K562 (cell line): ENCODE measurements around the gene GALNT7. TPM values are rescaled to one million over a fixed set of nuclear protein-coding genes. Genes with fewer than 3 reads are reported as not detected.

Source experiments
- BHLHE40 ChIP-seq: IDR thresholded peaks from 2 replicates; pipeline ENCODE4 v1.6.1; 2011; ENCODE audit warnings: low read length, improper control_type of control experiment
- ETS2 ChIP-seq: IDR thresholded peaks from 2 replicates; pipeline ENCODE4 v1.6.1; 2016; ENCODE audit warnings: borderline replicate concordance, missing genetic modification characterization, mild to moderate bottlenecking, moderate library complexity, missing compliant biosample characterization; ENCODE audit not compliant: poor library complexity, severe bottlenecking
- FOXA3 ChIP-seq, 2 experiments: fragments of 450-650 bp in 1 of 2; sonication (generic) in 1 of 2; formaldehyde crosslinking; IDR thresholded peaks in 1 of 2; conservative IDR thresholded peaks in 1 of 2; 2 replicates each; pipeline versions ENCODE4 v1.4.0 to v1.8.0; 2020 to 2022; ENCODE audit warnings: mild to moderate bottlenecking in 2 of 2, missing genetic modification reagents in 1 of 2
- HSF4 ChIP-seq: fragments of 250-450 bp; sonication (Bioruptor Pico); IDR thresholded peaks from 2 replicates; pipeline ENCODE4 v2.1.2; 2022; ENCODE audit warnings: mild to moderate bottlenecking, moderate library complexity, borderline replicate concordance
- MIER1 ChIP-seq: fragments of 450-650 bp; IDR thresholded peaks from 2 replicates; pipeline ENCODE4 v1.6.1; 2016; ENCODE audit warnings: antibody characterized with exemption, mild to moderate bottlenecking, low read depth
- NUFIP1 ChIP-seq: fragments of 450-650 bp; IDR thresholded peaks from 2 replicates; pipeline ENCODE4 v1.6.1; 2018; ENCODE audit not compliant: partially characterized antibody
- PPARD ChIP-seq: fragments of 250-450 bp; sonication (Bioruptor Pico); IDR thresholded peaks from 2 replicates; pipeline ENCODE4 v1.8.0; 2022; ENCODE audit warnings: inconsistent platforms, mild to moderate bottlenecking, moderate library complexity
- ZNF384 ChIP-seq: IDR thresholded peaks from 2 replicates; pipeline ENCODE4 v1.6.1; 2012; ENCODE audit warnings: low read depth, low read length, improper control_type of control experiment
- ZNF445 ChIP-seq: fragments of 250-450 bp; sonication (Bioruptor Pico); IDR thresholded peaks from 2 replicates; pipeline ENCODE4 v1.4.0; 2020; ENCODE audit warnings: low read depth, mild to moderate bottlenecking, moderate library complexity
- ZNF764 ChIP-seq: fragments of 250-450 bp; sonication (Bioruptor Pico); IDR thresholded peaks from 2 replicates; pipeline ENCODE4 v1.4.0; 2020; ENCODE audit warnings: low read depth, mild to moderate bottlenecking, moderate library complexity
- polyA plus RNA-seq, 8 experiments: library from polyadenylated mRNA; depleted of rRNA in 4 of 8; stranded (reverse) in 5 of 8; unstranded in 3 of 8; fragments of >200 nt; fragmentation: Nextera tagmentation in 2 of 8; fragmentation: Illumina TruSeq in 1 of 8; extraction: Ambion mirVana in 2 of 8; extraction: Trizol in 1 of 8; gene quantifications; 2 replicates each; pipeline versions ENCODE4 v1.2.1 to v1.2.3, GENCODE V29; 2011 to 2014; ENCODE audit warnings: inconsistent platforms in 1 of 8, missing spikeins in 1 of 8
- total RNA-seq, 7 experiments: library from RNA; depleted of rRNA in 6 of 7; stranded (reverse); fragments of >200 nt in 6 of 7; fragmentation: Illumina TruSeq in 2 of 7; extraction: Trizol in 2 of 7; gene quantifications; 2 replicates each; pipeline versions ENCODE4 v1.2.1 to v1.2.3, GENCODE V29; 2011 to 2021; ENCODE audit warnings: low replicate concordance in 1 of 7
- TF ChIP-seq, protein P1 (sequence below), 3 experiments: IDR thresholded peaks in 2 of 3; conservative IDR thresholded peaks in 1 of 3; 2 replicates each; pipeline ENCODE4 v1.5.1; 2011 to 2012; ENCODE audit warnings: low read length in 3 of 3, mild to moderate bottlenecking in 3 of 3, control low read depth in 2 of 3, improper control_type of control experiment in 1 of 3, inconsistent platforms in 1 of 3, low read depth in 1 of 3, mixed read lengths in 1 of 3, moderate library complexity in 1 of 3; ENCODE audit not compliant: insufficient read depth in 2 of 3
- TF ChIP-seq, protein P2 (sequence below): fragments of 450-650 bp; IDR thresholded peaks from 2 replicates; pipeline ENCODE4 v1.6.1; 2014; ENCODE audit warnings: low read depth, mild to moderate bottlenecking, moderate library complexity, borderline replicate concordance
- TF ChIP-seq, protein P3 (sequence below): fragments of 450-650 bp; IDR thresholded peaks from 2 replicates; pipeline ENCODE4 v1.6.1; 2016; ENCODE audit warnings: missing biosample characterization, missing genetic modification characterization
- TF ChIP-seq, protein P4 (sequence below): fragments of 450-650 bp; formaldehyde crosslinking; IDR thresholded peaks from 2 replicates; pipeline ENCODE4 v1.4.0; 2022; ENCODE audit warnings: missing genetic modification characterization
- TF ChIP-seq, protein P5 (sequence below), 2 experiments: IDR thresholded peaks; 2 replicates each; pipeline ENCODE4 v1.6.1; 2012; ENCODE audit warnings: improper control_type of control experiment in 2 of 2, low read depth in 2 of 2, low read length in 2 of 2, borderline replicate concordance in 1 of 2

The GALNT7 gene
- total and polyA plus RNA-seq, 9 of the 15 experiments (the other 6 are each of a cell fraction or from before 2014, with no cell fraction given): 16.7 to 38.7 (median 31.1) TPM

DNA sequence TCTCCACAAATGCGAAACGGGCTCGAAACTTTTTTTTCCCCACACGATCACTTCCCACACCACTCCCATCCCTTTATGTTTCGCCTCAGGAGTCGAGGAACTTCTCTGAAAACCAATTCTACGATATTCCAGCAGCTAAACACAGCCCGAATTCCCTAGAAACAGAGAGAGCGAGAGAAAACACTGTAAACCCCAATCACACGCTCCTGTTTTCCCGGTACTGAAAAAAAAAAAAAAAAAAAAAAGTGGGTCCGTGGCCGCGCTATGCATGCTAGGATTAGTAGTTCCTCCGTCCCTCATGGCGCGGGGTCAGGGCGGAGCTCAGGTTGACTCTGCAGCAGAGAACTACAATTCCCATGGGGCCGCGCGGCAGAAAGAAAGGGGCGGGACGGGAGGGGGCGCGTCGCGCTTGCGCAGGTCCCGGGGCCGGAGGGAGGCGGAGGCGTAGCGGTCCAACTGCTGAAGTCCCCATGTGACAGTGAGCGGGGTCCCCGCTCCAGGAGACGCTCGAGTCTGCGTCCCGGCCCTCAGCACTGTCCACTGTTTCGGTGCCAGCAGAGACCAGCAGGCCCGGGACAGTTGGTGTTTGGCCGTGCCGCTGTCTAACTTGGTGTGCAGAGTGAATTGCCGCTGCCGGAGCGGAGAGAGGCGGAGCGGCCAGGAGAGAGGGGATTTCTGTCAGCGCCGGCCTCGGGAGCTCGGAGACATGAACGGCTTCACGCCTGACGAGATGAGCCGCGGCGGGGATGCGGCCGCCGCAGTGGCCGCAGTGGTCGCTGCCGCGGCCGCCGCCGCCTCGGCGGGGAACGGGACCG is 202.1 kb downstream of the GALNT7 start, which contains the start of gene SAP30 (continued):
- no peak for TF ChIP-seq FOXA3 (CRISPR knock-in tag; conservative IDR thresholded peaks at IDR 0.05 in 1 of 2, IDR thresholded peaks at IDR 0.05 in 1 of 2)
- peak; percentile 39; the same call in 1 of the 2 replicates for TF ChIP-seq MIER1
- TF ChIP-seq PPARD (CRISPR knock-in tag): no peak
- TF ChIP-seq NUFIP1: no peak
- no peak for TF ChIP-seq HSF4 (CRISPR knock-in tag)
- TF ChIP-seq, protein P1, sequence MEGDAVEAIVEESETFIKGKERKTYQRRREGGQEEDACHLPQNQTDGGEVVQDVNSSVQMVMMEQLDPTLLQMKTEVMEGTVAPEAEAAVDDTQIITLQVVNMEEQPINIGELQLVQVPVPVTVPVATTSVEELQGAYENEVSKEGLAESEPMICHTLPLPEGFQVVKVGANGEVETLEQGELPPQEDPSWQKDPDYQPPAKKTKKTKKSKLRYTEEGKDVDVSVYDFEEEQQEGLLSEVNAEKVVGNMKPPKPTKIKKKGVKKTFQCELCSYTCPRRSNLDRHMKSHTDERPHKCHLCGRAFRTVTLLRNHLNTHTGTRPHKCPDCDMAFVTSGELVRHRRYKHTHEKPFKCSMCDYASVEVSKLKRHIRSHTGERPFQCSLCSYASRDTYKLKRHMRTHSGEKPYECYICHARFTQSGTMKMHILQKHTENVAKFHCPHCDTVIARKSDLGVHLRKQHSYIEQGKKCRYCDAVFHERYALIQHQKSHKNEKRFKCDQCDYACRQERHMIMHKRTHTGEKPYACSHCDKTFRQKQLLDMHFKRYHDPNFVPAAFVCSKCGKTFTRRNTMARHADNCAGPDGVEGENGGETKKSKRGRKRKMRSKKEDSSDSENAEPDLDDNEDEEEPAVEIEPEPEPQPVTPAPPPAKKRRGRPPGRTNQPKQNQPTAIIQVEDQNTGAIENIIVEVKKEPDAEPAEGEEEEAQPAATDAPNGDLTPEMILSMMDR (IDR thresholded peaks at IDR 0.05 in 2 of 3, conservative IDR thresholded peaks at IDR 0.05 in 1 of 3; ENCODE audit: insufficient read depth in 2 of 3, low read depth in 1 of 3, low read length in 3 of 3): no peak
- no peak for TF ChIP-seq ETS2 (tag)
- no peak for TF ChIP-seq ZNF764 (CRISPR knock-in tag)
- TF ChIP-seq, protein P2, sequence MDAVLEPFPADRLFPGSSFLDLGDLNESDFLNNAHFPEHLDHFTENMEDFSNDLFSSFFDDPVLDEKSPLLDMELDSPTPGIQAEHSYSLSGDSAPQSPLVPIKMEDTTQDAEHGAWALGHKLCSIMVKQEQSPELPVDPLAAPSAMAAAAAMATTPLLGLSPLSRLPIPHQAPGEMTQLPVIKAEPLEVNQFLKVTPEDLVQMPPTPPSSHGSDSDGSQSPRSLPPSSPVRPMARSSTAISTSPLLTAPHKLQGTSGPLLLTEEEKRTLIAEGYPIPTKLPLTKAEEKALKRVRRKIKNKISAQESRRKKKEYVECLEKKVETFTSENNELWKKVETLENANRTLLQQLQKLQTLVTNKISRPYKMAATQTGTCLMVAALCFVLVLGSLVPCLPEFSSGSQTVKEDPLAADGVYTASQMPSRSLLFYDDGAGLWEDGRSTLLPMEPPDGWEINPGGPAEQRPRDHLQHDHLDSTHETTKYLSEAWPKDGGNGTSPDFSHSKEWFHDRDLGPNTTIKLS: peak; percentile 60; the same call in 1 of the 2 replicates
- no peak for TF ChIP-seq BHLHE40
- TF ChIP-seq, protein P3, sequence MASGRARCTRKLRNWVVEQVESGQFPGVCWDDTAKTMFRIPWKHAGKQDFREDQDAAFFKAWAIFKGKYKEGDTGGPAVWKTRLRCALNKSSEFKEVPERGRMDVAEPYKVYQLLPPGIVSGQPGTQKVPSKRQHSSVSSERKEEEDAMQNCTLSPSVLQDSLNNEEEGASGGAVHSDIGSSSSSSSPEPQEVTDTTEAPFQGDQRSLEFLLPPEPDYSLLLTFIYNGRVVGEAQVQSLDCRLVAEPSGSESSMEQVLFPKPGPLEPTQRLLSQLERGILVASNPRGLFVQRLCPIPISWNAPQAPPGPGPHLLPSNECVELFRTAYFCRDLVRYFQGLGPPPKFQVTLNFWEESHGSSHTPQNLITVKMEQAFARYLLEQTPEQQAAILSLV (tag): no peak
- TF ChIP-seq ZNF445 (CRISPR knock-in tag): no peak
- TF ChIP-seq, protein P4, sequence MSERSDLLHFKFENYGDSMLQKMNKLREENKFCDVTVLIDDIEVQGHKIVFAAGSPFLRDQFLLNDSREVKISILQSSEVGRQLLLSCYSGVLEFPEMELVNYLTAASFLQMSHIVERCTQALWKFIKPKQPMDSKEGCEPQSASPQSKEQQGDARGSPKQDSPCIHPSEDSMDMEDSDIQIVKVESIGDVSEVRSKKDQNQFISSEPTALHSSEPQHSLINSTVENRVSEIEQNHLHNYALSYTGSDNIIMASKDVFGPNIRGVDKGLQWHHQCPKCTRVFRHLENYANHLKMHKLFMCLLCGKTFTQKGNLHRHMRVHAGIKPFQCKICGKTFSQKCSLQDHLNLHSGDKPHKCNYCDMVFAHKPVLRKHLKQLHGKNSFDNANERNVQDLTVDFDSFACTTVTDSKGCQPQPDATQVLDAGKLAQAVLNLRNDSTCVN (CRISPR knock-in tag): no peak
- TF ChIP-seq, protein P5, sequence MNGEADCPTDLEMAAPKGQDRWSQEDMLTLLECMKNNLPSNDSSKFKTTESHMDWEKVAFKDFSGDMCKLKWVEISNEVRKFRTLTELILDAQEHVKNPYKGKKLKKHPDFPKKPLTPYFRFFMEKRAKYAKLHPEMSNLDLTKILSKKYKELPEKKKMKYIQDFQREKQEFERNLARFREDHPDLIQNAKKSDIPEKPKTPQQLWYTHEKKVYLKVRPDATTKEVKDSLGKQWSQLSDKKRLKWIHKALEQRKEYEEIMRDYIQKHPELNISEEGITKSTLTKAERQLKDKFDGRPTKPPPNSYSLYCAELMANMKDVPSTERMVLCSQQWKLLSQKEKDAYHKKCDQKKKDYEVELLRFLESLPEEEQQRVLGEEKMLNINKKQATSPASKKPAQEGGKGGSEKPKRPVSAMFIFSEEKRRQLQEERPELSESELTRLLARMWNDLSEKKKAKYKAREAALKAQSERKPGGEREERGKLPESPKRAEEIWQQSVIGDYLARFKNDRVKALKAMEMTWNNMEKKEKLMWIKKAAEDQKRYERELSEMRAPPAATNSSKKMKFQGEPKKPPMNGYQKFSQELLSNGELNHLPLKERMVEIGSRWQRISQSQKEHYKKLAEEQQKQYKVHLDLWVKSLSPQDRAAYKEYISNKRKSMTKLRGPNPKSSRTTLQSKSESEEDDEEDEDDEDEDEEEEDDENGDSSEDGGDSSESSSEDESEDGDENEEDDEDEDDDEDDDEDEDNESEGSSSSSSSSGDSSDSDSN (IDR thresholded peaks at IDR 0.05; ENCODE audit: borderline replicate concordance in 1 of 2, low read depth in 2 of 2, low read length in 2 of 2): peak in 1 of 2 experiments; percentile 63; a peak in 2 of 4 replicates
- peak; percentile 100 for TF ChIP-seq ZNF384
